ENCODE data around the gene KRTAP4-1.
"Not testable (repeated sequence)": the region's sequence is repeated elsewhere in the genome, so short reads cannot be mapped to it uniquely, and the experiment has no call there.

Gene KRTAP4-1

GRCh38 chr17:41196068-41196467 is 11.4 kb upstream of the KRTAP4-1 start:
- Histone ChIP-seq H3K4me2 (ENCODE audit: insufficient read depth, low read length) (no peak overlapping the region), H3K4me3 (ENCODE audit: low read depth in 1 of 2, low read length in 2 of 2) (no peak overlapping the region), H3K36me3 (ENCODE audit: insufficient read depth, low read length) (no peaks in the 10 kb centered on the region), H3K4me1 (ENCODE audit: insufficient read depth, low read length) (no peaks in the 10 kb centered on the region), H3K9me3 (ENCODE audit: insufficient read depth, low read length, severe bottlenecking) (no peaks in the 10 kb centered on the region), H4K20me1 (ENCODE audit: insufficient read depth, low read length) (no peaks in the 10 kb centered on the region), H3K27me3 (ENCODE audit: insufficient read depth, low read length, poor library complexity) (no peaks in the 10 kb centered on the region), H3K9ac (ENCODE audit: low read depth, low read length) (no peak overlapping the region), H3K27ac (ENCODE audit: low read length) (no peak overlapping the region), H3K79me2 (ENCODE audit: insufficient read depth, low read length) (no peaks in the 10 kb centered on the region), H2AFZ (ENCODE audit: low read depth, low read length) (no peak overlapping the region)
- DNase-seq (no peak), ATAC-seq (ENCODE audit: insufficient read depth, low read depth) (no peak)
- TF ChIP-seq EZH2 (IDR thresholded peaks at IDR 0.05; ENCODE audit: borderline replicate concordance, low read depth, low read length, severe bottlenecking), result no peak
- TF ChIP-seq, protein P1, sequence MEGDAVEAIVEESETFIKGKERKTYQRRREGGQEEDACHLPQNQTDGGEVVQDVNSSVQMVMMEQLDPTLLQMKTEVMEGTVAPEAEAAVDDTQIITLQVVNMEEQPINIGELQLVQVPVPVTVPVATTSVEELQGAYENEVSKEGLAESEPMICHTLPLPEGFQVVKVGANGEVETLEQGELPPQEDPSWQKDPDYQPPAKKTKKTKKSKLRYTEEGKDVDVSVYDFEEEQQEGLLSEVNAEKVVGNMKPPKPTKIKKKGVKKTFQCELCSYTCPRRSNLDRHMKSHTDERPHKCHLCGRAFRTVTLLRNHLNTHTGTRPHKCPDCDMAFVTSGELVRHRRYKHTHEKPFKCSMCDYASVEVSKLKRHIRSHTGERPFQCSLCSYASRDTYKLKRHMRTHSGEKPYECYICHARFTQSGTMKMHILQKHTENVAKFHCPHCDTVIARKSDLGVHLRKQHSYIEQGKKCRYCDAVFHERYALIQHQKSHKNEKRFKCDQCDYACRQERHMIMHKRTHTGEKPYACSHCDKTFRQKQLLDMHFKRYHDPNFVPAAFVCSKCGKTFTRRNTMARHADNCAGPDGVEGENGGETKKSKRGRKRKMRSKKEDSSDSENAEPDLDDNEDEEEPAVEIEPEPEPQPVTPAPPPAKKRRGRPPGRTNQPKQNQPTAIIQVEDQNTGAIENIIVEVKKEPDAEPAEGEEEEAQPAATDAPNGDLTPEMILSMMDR (IDR thresholded peaks at IDR 0.05; ENCODE audit: borderline replicate concordance, extremely low read depth, low read length, poor library complexity, severe bottlenecking), result no peak

DNA sequence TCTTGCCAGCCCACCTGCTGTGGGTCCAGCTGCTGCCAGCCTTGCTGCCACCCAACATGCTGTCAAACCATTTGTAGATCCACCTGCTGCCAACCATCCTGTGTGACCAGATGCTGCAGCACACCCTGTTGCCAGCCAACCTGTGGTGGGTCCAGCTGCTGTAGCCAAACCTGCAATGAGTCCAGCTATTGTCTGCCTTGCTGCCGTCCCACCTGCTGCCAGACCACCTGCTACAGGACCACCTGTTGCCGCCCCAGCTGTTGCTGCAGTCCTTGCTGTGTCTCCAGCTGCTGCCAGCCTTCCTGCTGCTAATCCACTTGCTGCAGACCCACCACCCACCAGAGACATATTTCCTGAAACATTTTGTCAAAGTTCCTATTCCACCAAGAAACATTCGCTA is 5.6 kb upstream of the KRTAP4-1 start:
- H3K79me2 ChIP-seq (ENCODE audit: insufficient read depth, low read length), result no peaks in the 10 kb centered on the region
- H3K27ac ChIP-seq (ENCODE audit: low read length), result no peak overlapping the region
- H3K36me3 ChIP-seq (ENCODE audit: insufficient read depth, low read length), result no peaks in the 10 kb centered on the region
- no peak overlapping the region for H3K9ac ChIP-seq (ENCODE audit: low read depth, low read length)
- H3K9me3 ChIP-seq (ENCODE audit: insufficient read depth, low read length, severe bottlenecking), result no peaks in the 10 kb centered on the region
- DNase-seq (no peak), ATAC-seq (ENCODE audit: insufficient read depth, low read depth) (no peak)
- TF ChIP-seq, protein P1 (IDR thresholded peaks at IDR 0.05; ENCODE audit: borderline replicate concordance, extremely low read depth, low read length, poor library complexity, severe bottlenecking), result no peak
- no peak for TF ChIP-seq EZH2 (IDR thresholded peaks at IDR 0.05; ENCODE audit: borderline replicate concordance, low read depth, low read length, severe bottlenecking)
- H3K27me3 ChIP-seq (ENCODE audit: insufficient read depth, low read length, poor library complexity), result peaks cover 3% of the 10 kb centered on the region
- H3K4me2 ChIP-seq (ENCODE audit: insufficient read depth, low read length), result no peak overlapping the region
- no peaks in the 10 kb centered on the region for H4K20me1 ChIP-seq (ENCODE audit: insufficient read depth, low read length)
- no peaks in the 10 kb centered on the region for H3K4me1 ChIP-seq (ENCODE audit: insufficient read depth, low read length)
- H2AFZ ChIP-seq (ENCODE audit: low read depth, low read length), result no peak overlapping the region
- H3K4me3 ChIP-seq (ENCODE audit: low read depth in 1 of 2, low read length in 2 of 2), result no peak overlapping the region

GRCh38 chr17:41189837-41190318 is 5.2 kb upstream of the KRTAP4-1 start, which contains the start of gene KRTAP9-1:
KRTAP9-1 (plus strand) TSS chr17:41189887; CDS start chr17:41189887, 0 bp downstream.
- not testable (repeated sequence) for H3K79me2 ChIP-seq (ENCODE audit: insufficient read depth, low read length); H2AFZ ChIP-seq (ENCODE audit: low read depth, low read length); H3K27me3 ChIP-seq (ENCODE audit: insufficient read depth, low read length, poor library complexity); H4K20me1 ChIP-seq (ENCODE audit: insufficient read depth, low read length); H3K9me3 ChIP-seq (ENCODE audit: insufficient read depth, low read length, severe bottlenecking); H3K9ac ChIP-seq (ENCODE audit: low read depth, low read length); H3K4me3 ChIP-seq (ENCODE audit: low read depth in 1 of 2, low read length in 2 of 2); ATAC-seq (ENCODE audit: insufficient read depth, low read depth); H3K4me2 ChIP-seq (ENCODE audit: insufficient read depth, low read length); H3K27ac ChIP-seq (ENCODE audit: low read length); H3K4me1 ChIP-seq (ENCODE audit: insufficient read depth, low read length); H3K36me3 ChIP-seq (ENCODE audit: insufficient read depth, low read length); DNase-seq

- no peaks in the 10 kb centered on the region for H3K79me2 ChIP-seq (ENCODE audit: insufficient read depth, low read length)
- no peaks in the 10 kb centered on the region for H4K20me1 ChIP-seq (ENCODE audit: insufficient read depth, low read length)
- DNase-seq, result no peak
- no peak overlapping the region for H3K4me2 ChIP-seq (ENCODE audit: insufficient read depth, low read length)
- H3K9ac ChIP-seq (ENCODE audit: low read depth, low read length), result no peak overlapping the region
- no peaks in the 10 kb centered on the region for H3K9me3 ChIP-seq (ENCODE audit: insufficient read depth, low read length, severe bottlenecking)
- no peak overlapping the region for H2AFZ ChIP-seq (ENCODE audit: low read depth, low read length)
- no peaks in the 10 kb centered on the region for H3K4me1 ChIP-seq (ENCODE audit: insufficient read depth, low read length)
- H3K36me3 ChIP-seq (ENCODE audit: insufficient read depth, low read length), result no peaks in the 10 kb centered on the region
- no peak overlapping the region for H3K4me3 ChIP-seq (ENCODE audit: low read depth in 1 of 2, low read length in 2 of 2)
- ATAC-seq (ENCODE audit: insufficient read depth, low read depth), result no peak
- TF ChIP-seq, protein P1 (IDR thresholded peaks at IDR 0.05; ENCODE audit: borderline replicate concordance, extremely low read depth, low read length, poor library complexity, severe bottlenecking), result no peak
- no peak for TF ChIP-seq EZH2 (IDR thresholded peaks at IDR 0.05; ENCODE audit: borderline replicate concordance, low read depth, low read length, severe bottlenecking)
- peaks cover 3% of the 10 kb centered on the region for H3K27me3 ChIP-seq (ENCODE audit: insufficient read depth, low read length, poor library complexity)
- H3K27ac ChIP-seq (ENCODE audit: low read length), result no peak overlapping the region
Observed at GRCh38 chr17:41186872-41187271, 2.2 kb upstream of the KRTAP4-1 start.
